GM12801 (cell line): ENCODE data around the gene AIF1.

Experiments
- TF ChIP-seq, protein P1 (sequence below): IDR thresholded peaks from one replicate; pipeline ENCODE4 v1.5.1; 2011; ENCODE audit warnings: control low read depth; ENCODE audit not compliant: insufficient read length; ENCODE audit errors: extremely low read depth

Gene AIF1

DNA sequence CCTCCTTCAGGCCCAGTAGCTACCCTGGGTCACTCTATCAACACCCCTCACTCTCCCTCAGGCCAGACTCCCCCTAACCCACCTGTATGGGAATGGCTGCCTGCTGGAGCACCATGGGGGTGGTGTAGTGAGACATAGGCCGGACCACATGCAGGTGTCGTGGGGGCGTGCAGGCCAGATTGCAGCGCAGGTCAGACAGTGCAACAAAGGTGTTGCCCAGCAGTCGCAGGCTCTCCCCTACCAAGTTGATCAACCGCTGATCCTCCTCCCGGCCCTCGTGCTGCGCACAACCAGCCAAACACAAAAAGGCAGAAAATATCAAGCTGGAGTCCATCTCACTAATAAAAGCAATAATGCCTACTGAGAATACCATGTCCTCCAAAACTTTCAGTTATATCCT lies 30.3 kb downstream of the AIF1 start:
- TF ChIP-seq, protein P1, sequence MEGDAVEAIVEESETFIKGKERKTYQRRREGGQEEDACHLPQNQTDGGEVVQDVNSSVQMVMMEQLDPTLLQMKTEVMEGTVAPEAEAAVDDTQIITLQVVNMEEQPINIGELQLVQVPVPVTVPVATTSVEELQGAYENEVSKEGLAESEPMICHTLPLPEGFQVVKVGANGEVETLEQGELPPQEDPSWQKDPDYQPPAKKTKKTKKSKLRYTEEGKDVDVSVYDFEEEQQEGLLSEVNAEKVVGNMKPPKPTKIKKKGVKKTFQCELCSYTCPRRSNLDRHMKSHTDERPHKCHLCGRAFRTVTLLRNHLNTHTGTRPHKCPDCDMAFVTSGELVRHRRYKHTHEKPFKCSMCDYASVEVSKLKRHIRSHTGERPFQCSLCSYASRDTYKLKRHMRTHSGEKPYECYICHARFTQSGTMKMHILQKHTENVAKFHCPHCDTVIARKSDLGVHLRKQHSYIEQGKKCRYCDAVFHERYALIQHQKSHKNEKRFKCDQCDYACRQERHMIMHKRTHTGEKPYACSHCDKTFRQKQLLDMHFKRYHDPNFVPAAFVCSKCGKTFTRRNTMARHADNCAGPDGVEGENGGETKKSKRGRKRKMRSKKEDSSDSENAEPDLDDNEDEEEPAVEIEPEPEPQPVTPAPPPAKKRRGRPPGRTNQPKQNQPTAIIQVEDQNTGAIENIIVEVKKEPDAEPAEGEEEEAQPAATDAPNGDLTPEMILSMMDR = no peak

DNA sequence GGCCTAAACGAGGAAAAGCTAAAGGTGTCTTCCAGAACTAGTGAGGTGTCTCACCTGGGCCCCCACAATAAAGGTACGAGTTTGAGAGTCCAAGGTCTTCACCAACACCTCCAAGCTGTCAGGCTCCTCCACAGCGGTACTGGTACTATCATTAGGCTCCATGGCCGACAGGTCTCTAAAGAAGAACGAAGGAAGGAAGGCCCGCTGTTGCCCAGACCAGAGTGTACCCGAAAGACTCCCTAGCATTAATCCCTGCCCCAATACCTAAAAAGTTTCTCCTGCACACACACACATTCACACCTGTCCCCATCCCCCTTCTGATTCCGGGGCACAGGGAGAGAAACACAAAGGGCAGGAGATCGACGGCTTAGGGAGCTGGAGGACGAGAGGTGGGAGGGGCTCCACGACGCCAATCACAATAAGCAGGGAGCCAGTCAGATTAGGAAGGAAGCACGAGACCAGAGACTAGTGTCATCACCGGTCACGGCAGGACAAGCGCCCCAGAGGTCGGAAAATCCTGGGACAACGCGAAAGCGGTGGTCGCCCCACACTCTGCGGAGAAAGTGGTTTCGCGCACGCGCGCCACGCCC lies 36.7 kb downstream of the AIF1 start:
- TF ChIP-seq, protein P1 = no peak

DNA sequence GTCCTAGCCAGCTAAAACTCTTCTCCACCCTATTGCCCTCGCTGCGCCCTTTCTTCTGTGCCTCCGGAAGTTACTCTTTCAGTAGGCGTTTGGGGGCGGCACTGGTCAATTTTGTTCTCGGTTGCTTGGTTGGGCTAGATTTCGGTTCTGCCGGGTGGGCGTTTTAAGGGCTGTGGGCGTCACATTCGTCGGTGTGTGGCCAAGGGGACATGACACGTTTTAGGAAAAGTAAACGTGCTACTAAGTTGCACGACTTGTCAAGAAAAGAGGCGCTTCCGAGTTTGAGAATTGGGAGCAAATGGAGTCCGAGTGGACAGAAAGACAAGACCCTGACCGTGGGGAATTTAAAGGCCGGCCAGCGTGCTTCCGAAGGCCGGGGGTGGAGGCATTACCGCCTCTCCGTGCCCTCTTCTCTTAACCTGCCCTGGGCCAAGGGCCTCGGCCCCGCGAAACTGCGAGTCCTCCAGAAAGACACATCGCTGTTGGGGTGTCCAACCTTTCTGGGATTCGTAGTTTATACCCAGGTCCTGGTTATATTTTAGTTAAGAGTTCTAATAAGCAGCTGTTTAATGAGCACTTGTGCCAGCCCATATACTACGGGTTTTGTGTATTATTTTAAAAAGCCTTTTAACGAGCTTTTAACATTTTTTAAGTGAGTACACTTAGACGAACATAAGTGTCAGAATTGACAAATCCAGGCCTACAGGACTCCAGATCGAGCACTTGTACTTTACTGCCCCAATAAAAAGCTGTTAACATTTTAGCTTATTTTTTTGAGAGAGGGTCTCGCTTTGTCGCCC lies 38.1 kb downstream of the AIF1 start:
- TF ChIP-seq, protein P1 = no peak

DNA sequence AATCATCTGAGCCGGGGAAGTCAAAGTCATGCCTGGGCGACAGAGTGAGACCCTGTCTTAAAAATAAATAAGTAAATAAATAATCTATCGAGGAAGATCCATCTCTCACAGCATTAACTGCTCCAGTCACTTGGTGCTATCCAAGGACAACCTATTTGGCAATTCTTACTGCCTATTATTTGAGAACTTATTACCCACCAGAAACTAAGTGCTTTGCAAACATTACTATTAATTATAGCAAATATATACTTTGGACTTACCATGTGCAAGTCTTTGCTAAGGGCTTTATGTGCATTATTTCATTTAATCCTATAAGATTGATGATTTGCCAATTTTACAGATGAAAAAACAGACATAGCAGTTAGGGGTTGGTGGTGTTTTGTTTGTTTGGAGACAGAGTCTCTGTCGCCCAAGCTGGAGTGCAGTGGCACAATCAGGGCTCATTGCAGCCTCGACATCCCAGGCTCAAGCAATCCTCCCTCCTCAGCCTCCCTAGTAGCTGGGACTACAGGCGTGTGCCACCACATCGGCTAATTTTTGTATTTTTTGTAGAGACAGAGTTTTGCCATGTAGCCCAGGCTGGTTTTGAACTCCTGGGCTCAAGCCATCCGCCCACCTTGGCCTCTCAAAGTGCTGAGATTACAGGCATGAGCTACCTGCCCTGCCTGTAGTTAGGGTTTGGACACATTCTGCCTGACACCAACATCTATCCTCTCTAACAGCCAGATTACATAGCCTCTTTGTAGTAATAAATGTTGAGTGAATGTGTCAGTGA lies 39.7 kb downstream of the AIF1 start:
- TF ChIP-seq, protein P1 = no peak

DNA sequence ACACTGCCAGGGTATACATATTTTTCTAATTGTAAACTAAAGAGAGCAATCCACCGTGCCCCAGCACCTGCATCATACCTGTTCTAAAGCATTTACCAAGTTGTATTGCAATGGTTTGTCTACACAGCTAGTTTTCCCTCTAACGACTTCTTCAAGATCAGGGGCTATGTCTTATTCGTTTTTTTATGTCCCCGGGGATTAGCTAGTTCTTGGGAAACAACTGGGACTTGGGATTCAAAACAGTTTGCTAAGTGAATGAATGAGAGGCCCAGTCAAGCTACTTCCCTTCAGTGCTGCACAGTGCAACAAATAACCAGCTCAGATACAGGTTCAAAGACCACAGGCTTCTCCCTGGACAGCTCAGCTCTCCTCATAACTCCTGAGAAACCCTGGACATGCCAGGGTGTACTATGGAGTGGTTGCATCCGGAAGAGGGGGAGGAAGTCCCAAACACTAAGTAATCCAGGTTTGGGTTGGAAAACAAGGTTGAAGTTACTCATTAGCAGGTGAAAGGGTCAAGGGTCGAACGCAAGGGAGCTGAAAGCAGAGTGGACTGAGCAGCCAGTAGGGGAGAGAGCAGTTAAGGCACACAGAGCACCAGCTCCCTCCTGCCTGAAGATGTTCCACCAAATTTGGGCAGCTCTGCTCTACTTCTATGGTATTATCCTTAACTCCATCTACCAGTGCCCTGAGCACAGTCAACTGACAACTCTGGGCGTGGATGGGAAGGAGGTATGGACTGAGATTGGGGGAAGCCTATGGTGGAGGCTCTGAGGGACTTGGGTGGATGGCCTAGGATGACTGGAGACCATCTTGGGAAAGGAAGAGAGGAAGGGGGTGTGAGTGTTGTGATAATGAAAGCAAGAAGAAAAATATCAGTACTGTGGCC lies 40.6 kb downstream of the AIF1 start, which contains the start of gene APOM:
Gene APOM, plus strand, starts transcription at position 546 of the 889 bp plus-strand sequence. Its CDS starts 73 bp downstream, at position 619.
- TF ChIP-seq, protein P1 = no peak

DNA sequence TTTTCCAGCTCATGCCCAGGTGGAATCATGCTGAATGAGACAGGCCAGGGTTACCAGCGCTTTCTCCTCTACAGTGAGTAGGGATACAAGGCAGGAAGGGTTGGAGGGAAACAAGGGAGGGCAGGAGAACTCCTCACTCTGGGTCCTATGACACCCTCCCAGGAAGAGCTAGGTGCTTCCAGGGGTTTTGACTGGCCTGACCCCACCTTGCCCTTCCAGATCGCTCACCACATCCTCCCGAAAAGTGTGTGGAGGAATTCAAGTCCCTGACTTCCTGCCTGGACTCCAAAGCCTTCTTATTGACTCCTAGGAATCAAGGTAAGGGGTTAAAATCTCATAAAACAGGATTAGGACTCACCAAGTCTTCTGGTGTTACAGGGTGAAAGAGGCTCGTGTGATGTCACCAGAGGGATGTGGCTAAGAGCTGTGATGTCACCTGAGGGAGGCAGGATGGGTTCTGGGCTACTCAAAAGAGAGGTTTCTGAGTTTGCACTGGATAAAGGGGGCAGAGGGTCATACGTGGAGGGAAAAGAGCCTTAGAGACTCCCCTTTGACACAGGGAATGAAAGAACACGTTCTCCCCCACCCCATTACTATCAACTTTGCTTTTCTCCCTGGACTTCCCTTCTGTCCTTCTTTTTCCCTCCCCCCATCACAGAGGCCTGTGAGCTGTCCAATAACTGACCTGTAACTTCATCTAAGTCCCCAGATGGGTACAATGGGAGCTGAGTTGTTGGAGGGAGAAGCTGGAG lies 42.5 kb downstream of the AIF1 start:
- TF ChIP-seq, protein P1 = no peak
